PC-3 (cell line): ENCODE results near the gene DGCR6. TPM values are rescaled to one million over a fixed set of nuclear protein-coding genes. Genes with fewer than 3 reads are reported as not detected.
A peak's percentile ranks its signal among the peaks of the same experiment; 100 is the strongest.
"Not testable (repeated sequence)": the region's sequence is repeated elsewhere in the genome, so short reads cannot be mapped to it uniquely, and the experiment has no call there.

Experiments
- ATAC-seq: fragments of 200-7000 bp; cut with Tn5 transposase; 2 replicates; pipeline ENCODE4 v1.9.1; 2020; ENCODE audit warnings: mild to moderate bottlenecking, moderate library complexity
- Bru-seq: library from RNA; stranded (reverse); fragments of 400-500 nt; gene quantifications from one replicate; lab custom pipeline; 2021; lab: Mats Ljungman, UMichigan
- BruChase-seq, 2 experiments: library from RNA; stranded (reverse); fragments of 400-500 nt; gene quantifications; one replicate each; lab custom pipeline; 2021; lab: Mats Ljungman, UMichigan
- BruUV-seq: library from RNA; stranded (reverse); fragments of 400-500 nt; replicated peaks from 2 replicates; lab custom pipeline; 2021; lab: Mats Ljungman, UMichigan
- CTCF ChIA-PET: fragments of 300-600 bp; sonication (Branson Sonifier 250); formaldehyde crosslinking; loops from one replicate; lab custom pipeline; 2022; ENCODE audit warnings: antibody characterized with exemption; lab: Charles Lee
- POLR2A ChIA-PET: fragments of 300-600 bp; sonication (Branson Sonifier 250); formaldehyde crosslinking; loops from one replicate; lab custom pipeline; 2022; ENCODE audit warnings: antibody characterized with exemption; ENCODE audit not compliant: unreplicated experiment; lab: Charles Lee
- DNase-seq: peaks from one replicate; pipeline ENCODE4 v3.0.0-alpha.2; 2015
- H2AFZ ChIP-seq: fragments of 300-600 bp; sonication (generic); 2 replicates; pipeline ENCODE4 v1.6.0; 2016; ENCODE audit warnings: antibody characterized with exemption, low read length
- H3F3A ChIP-seq: fragments of 300-600 bp; sonication (generic); one replicate; pipeline ENCODE4 v1.6.0; 2017; ENCODE audit warnings: antibody characterized with exemption, low read length, control low read depth, mild to moderate bottlenecking; ENCODE audit not compliant: unreplicated experiment
- H3K27ac ChIP-seq: fragments of 300-600 bp; sonication (generic); 2 replicates; pipeline ENCODE4 v1.5.1; 2016; ENCODE audit warnings: mild to moderate bottlenecking, low read length
- H3K27me3 ChIP-seq: fragments of 300-600 bp; sonication (generic); 2 replicates; pipeline ENCODE4 v1.6.1; 2016; ENCODE audit warnings: low read length, mixed read lengths
- H3K36me3 ChIP-seq: fragments of 300-600 bp; sonication (generic); 2 replicates; pipeline ENCODE4 v1.6.1; 2016; ENCODE audit warnings: low read depth, mixed run types, low read length, mixed read lengths
- H3K4me1 ChIP-seq: fragments of 300-600 bp; sonication (generic); 2 replicates; pipeline ENCODE4 v1.5.1; 2016; ENCODE audit warnings: low read length; ENCODE audit not compliant: insufficient read depth
- H3K4me2 ChIP-seq: fragments of 300-600 bp; sonication (generic); 2 replicates; pipeline ENCODE4 v1.6.0; 2016; ENCODE audit warnings: low read length
- H3K4me3 ChIP-seq: fragments of 300-600 bp; sonication (generic); 2 replicates; pipeline ENCODE4 v1.5.1; 2016; ENCODE audit warnings: mild to moderate bottlenecking, low read length, mixed read lengths
- H3K79me2 ChIP-seq: fragments of 300-600 bp; sonication (generic); 2 replicates; pipeline ENCODE4 v1.6.1; 2017; ENCODE audit warnings: low read length, mixed read lengths
- H3K9ac ChIP-seq: fragments of 300-600 bp; sonication (generic); 2 replicates; pipeline ENCODE4 v1.6.0; 2016; ENCODE audit warnings: mild to moderate bottlenecking, low read length
- H3K9me2 ChIP-seq: fragments of 300-600 bp; sonication (generic); replicated peaks from 2 replicates; pipeline ENCODE4 v1.6.1; 2016; ENCODE audit warnings: mixed run types, low read length, mixed read lengths
- H3K9me3 ChIP-seq: fragments of 300-600 bp; sonication (generic); 2 replicates; pipeline ENCODE4 v1.6.1; 2016; ENCODE audit warnings: low read length, mixed read lengths
- H4K20me1 ChIP-seq: fragments of 300-600 bp; sonication (generic); 2 replicates; pipeline ENCODE4 v1.6.1; 2016; ENCODE audit warnings: low read length, mixed read lengths
- EZH2 ChIP-seq: fragments of 300-600 bp; sonication (generic); IDR thresholded peaks from one replicate; pipeline ENCODE4 v1.6.1; 2017; ENCODE audit warnings: antibody characterized with exemption, mild to moderate bottlenecking, low read length; ENCODE audit not compliant: unreplicated experiment
- EZH2phosphoT487 ChIP-seq: fragments of 300-600 bp; sonication (generic); IDR thresholded peaks from 2 replicates; pipeline ENCODE4 v1.6.1; 2018; ENCODE audit warnings: mild to moderate bottlenecking, antibody characterized with exemption, low read length, borderline replicate concordance
- intact Hi-C: fragments of 100-400 bp; cut with micrococcal nuclease; formaldehyde crosslinking; loops from 2 replicates; pipeline ENCODE4 v1.9.0; 2023
- long read RNA-seq: library from polyadenylated mRNA; unstranded; transcript quantifications from one replicate; pipeline ENCODE4 v2.0.0, GENCODE V29; 2021; ENCODE audit not compliant: unreplicated experiment
- total RNA-seq: library from RNA; depleted of rRNA; stranded (reverse); fragments of >200 nt; gene quantifications from 2 replicates; pipeline ENCODE4 v1.2.3, GENCODE V29; 2014; rRNA removed
- TF ChIP-seq, protein P1 (sequence below): fragments of 300-600 bp; sonication (generic); conservative IDR thresholded peaks from 2 replicates; pipeline ENCODE4 v1.5.1; 2017; ENCODE audit warnings: antibody characterized with exemption, low read depth, mild to moderate bottlenecking, low read length

DGCR6 gene
- total RNA-seq (0.86 and 3.4 TPM in 2 replicates), Bru-seq, nascent RNA (not detected), BruChase-seq, experiment 1, labeled RNA remaining after a 6-hour chase (not detected), BruChase-seq, experiment 2, labeled RNA remaining after a 2-hour chase (not detected)
- long read RNA-seq: 0 reads

DNA sequence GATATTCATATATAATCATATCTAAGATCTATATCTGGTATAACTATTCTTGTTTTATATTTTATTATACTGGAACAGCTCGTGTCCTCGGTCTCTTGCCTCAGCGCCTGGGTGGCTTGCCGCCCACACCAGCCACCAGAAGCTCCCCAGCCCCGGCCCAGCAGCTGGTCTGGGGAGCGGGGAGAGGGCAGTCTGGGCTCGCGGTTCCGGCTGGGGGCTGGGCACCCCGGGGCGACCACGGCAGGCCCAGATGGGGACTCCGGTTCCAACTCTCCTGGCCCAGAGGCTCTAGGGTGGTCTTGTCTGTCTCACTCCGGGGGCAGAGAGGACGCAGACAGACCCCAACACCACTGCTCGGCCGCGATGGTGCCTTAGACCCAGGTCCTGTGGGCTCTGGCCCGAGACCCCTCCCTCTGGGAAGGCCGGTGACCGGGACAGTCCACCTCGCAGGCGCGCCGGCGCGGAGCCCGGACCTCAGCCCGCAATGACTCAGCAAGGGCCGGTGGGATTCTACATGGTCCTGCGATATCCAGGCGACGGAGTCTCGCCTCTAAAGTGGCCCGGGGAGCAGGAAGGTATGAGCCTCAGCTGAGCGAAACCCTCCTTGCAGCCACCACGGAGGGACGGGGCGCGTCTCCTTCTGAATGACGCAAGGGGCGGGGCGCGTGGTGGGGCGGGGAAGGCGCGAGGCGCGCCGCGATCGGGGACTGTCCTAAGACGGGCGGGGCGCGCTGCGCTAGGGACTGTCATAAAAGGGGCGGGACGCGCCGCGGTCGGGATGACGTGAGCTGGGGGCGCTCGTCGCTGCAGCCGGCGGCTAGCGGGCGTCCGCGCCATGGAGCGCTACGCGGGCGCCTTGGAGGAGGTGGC is at the start of gene DGCR6:
TSS of gene DGCR6 (plus strand) at position 781 of the 870 bp plus-strand sequence. CDS start at position 836, 55 bp downstream.
- BruUV-seq: no TSS peak
- ChIA-PET POLR2A (interaction anchor here (0.6 kb wide), 2 partner anchors 879 to 948 kb away, joined by 3 to 5 read pairs; no protein-coding TSS in a partner anchor), CTCF (interaction anchor here (0.6 to 0.7 kb wide), 2 partner anchors 748 to 829 kb away, joined by 3 to 4 read pairs; no protein-coding TSS in a partner anchor)
- Histone ChIP-seq H3K79me2 (no peaks in the 10 kb centered on the region), H3K27me3 (no peaks in the 10 kb centered on the region), H4K20me1 (no peaks in the 10 kb centered on the region), H3F3A (no peaks in the 10 kb centered on the region), H3K4me2 (no peak within 1 kb of the TSS), H3K9me2 (no peaks in the 10 kb centered on the region), H3K4me1 (no peaks in the 10 kb centered on the region), H3K9ac (no peak within 1 kb of the TSS), H2AFZ (no peak within 1 kb of the TSS), H3K27ac (no peak within 1 kb of the TSS), H3K9me3 (no peaks in the 10 kb centered on the region), H3K36me3 (no peaks in the 10 kb centered on the region), H3K4me3 (no peak within 1 kb of the TSS)
- ATAC-seq (peak; percentile 98), DNase-seq (no peak)
- intact Hi-C loops: no loop called here
- TF ChIP-seq, protein P1, sequence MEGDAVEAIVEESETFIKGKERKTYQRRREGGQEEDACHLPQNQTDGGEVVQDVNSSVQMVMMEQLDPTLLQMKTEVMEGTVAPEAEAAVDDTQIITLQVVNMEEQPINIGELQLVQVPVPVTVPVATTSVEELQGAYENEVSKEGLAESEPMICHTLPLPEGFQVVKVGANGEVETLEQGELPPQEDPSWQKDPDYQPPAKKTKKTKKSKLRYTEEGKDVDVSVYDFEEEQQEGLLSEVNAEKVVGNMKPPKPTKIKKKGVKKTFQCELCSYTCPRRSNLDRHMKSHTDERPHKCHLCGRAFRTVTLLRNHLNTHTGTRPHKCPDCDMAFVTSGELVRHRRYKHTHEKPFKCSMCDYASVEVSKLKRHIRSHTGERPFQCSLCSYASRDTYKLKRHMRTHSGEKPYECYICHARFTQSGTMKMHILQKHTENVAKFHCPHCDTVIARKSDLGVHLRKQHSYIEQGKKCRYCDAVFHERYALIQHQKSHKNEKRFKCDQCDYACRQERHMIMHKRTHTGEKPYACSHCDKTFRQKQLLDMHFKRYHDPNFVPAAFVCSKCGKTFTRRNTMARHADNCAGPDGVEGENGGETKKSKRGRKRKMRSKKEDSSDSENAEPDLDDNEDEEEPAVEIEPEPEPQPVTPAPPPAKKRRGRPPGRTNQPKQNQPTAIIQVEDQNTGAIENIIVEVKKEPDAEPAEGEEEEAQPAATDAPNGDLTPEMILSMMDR: no peak
- TF ChIP-seq EZH2phosphoT487 (no peak), EZH2 (no peak)

DNA sequence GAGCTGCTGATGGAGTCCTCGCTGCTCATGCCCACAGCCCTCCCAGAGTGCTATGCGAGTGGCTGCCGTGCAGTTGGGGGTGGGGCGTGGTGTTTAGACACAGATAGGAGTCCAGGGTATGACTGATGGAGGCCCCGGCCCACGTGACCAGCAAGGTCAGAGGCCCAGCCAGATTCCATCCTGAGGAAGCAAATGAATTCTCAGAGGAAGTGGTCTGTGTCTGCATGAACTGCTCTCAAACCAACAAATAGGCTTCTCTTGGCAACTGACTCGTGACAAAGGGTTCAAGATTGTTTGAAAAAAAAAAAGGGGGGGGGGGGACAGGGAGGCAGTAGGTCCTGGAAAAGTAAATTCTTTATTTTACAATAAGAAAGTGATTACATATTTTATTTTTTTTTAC is 46.8 kb upstream of the DGCR6 start:
- H3K4me2 ChIP-seq, H3K9me2 ChIP-seq, H3K9ac ChIP-seq, H3K27ac ChIP-seq, H3K79me2 ChIP-seq, H4K20me1 ChIP-seq, DNase-seq, POLR2A ChIA-PET, H3K9me3 ChIP-seq, CTCF ChIA-PET, H3K4me3 ChIP-seq, intact Hi-C loops, H3K4me1 ChIP-seq, H3F3A ChIP-seq, H2AFZ ChIP-seq, H3K27me3 ChIP-seq, H3K36me3 ChIP-seq, ATAC-seq, BruUV-seq: not testable (repeated sequence)

DNA sequence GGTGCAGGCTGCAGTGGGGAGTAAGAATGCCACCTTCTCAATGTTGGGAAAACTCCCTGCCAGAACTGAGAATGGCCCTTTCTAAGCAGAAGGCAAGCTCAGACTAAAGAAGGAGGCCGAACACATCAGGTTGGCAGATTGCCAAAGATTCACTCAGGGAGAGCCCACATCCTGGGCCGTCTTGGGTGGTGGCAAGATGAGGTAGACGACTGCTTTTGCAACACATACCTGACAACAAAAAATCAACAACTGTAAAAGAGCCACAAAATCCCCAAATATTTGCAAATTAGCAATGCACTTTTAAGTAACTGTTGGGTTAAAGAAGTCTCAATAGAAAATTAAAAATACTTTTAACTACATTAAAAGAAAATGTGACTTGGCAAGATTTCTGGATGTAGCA is 24.9 kb upstream of the DGCR6 start:
- H3K79me2 ChIP-seq, H3K4me2 ChIP-seq, H3F3A ChIP-seq, H3K4me3 ChIP-seq, H4K20me1 ChIP-seq, CTCF ChIA-PET, H3K9me3 ChIP-seq, H3K9me2 ChIP-seq, H3K27me3 ChIP-seq, H3K4me1 ChIP-seq, BruUV-seq, H3K36me3 ChIP-seq, ATAC-seq, H3K27ac ChIP-seq, POLR2A ChIA-PET, H2AFZ ChIP-seq, intact Hi-C loops, H3K9ac ChIP-seq: not testable (repeated sequence)
- peak; percentile 0 for DNase-seq

DNA sequence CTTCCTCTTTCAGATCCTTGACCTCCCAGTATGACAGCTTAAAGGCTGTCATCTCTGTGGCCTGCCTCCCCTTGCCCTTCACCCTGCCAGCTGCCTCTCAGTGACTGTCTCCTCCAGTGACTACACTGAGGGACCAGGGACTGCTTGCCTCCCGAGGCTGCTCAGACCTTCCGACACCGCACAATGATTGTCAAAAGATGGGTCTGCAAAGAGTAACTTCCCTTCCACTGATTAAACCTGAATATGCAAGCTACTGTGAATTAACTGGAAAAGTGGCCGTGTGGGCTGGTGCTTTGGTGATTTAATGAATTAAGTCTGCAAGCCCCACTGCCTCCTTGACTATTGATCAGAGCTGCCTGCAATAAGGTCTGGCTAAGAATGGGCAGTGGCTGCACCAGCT is 21.7 kb upstream of the DGCR6 start:
- intact Hi-C loops, POLR2A ChIA-PET, H3K9me2 ChIP-seq, H3F3A ChIP-seq, H3K27me3 ChIP-seq, CTCF ChIA-PET, H3K27ac ChIP-seq, H3K9me3 ChIP-seq, H3K4me3 ChIP-seq, ATAC-seq, H4K20me1 ChIP-seq, H3K4me2 ChIP-seq, H3K9ac ChIP-seq, H2AFZ ChIP-seq, H3K79me2 ChIP-seq, BruUV-seq, DNase-seq, H3K4me1 ChIP-seq, H3K36me3 ChIP-seq: not testable (repeated sequence)
